CD4-positive, CD25-positive, alpha-beta regulatory T cell (primary cell): Measurements from ENCODE around the gene KCNQ1. TPM values are rescaled to one million over a fixed set of nuclear protein-coding genes. Genes with fewer than 3 reads are reported as not detected.

Experiments used
- ATAC-seq, 2 donors: fragments of 150-1000 bp; cut with Tn5 transposase; one replicate each; pipeline ENCODE4 v1.10.0; 2021; ENCODE audit warnings: low read depth in 2 of 2, moderate number of reproducible peaks in 2 of 2, moderate library complexity in 1 of 2
- DNase-seq, 3 donors: peaks; one replicate each; pipeline versions ENCODE4 v3.0.0 to v3.0.0-alpha.2; 2012 to 2022; ENCODE audit warnings: mixed read lengths in 1 of 3
- H3K27ac ChIP-seq: one replicate; pipeline ENCODE4 v1.7.0; 2013; ENCODE audit warnings: mild to moderate bottlenecking, low read length; ENCODE audit not compliant: insufficient read depth, poor library complexity, severe bottlenecking
- H3K27me3 ChIP-seq: one replicate; pipeline ENCODE4 v1.7.0; 2013; ENCODE audit warnings: low read length; ENCODE audit not compliant: control insufficient read depth, insufficient read depth
- H3K36me3 ChIP-seq: one replicate; pipeline ENCODE4 v1.7.0; 2013; ENCODE audit warnings: mild to moderate bottlenecking, low read length, moderate library complexity; ENCODE audit not compliant: control insufficient read depth, insufficient read depth
- H3K4me1 ChIP-seq: 2 replicates; pipeline ENCODE4 v1.7.0; 2013; ENCODE audit warnings: mild to moderate bottlenecking, low read length; ENCODE audit not compliant: insufficient read depth, control insufficient read depth, poor library complexity, severe bottlenecking
- H3K4me3 ChIP-seq: one replicate; pipeline ENCODE4 v1.7.0; 2013; ENCODE audit warnings: low read depth, mild to moderate bottlenecking, low read length, moderate library complexity
- H3K9me3 ChIP-seq, 2 experiments: 1 replicate in 1 of 2; 2 replicates in 1 of 2; pipeline ENCODE4 v1.7.0; 2013; ENCODE audit warnings: low read length in 2 of 2, mild to moderate bottlenecking in 1 of 2, moderate library complexity in 1 of 2; ENCODE audit not compliant: control insufficient read depth in 2 of 2
- H3K27ac Mint-ChIP-seq, 3 donors: one replicate each; pipeline ENCODE4 v1.8.0; 2020 to 2022; ENCODE audit warnings: mild to moderate bottlenecking in 3 of 3, mixed read lengths in 3 of 3, moderate library complexity in 2 of 3
- H3K27me3 Mint-ChIP-seq: one replicate; pipeline ENCODE4 v1.8.0; 2022; ENCODE audit warnings: mild to moderate bottlenecking, mixed read lengths
- H3K36me3 Mint-ChIP-seq: one replicate; pipeline ENCODE4 v1.8.0; 2020; ENCODE audit warnings: mixed read lengths
- H3K4me1 Mint-ChIP-seq, 4 donors: one replicate each; pipeline ENCODE4 v1.8.0; 2020 to 2022; ENCODE audit warnings: mixed read lengths in 4 of 4, mild to moderate bottlenecking in 1 of 4
- H3K4me3 Mint-ChIP-seq, 4 donors: one replicate each; pipeline ENCODE4 v1.8.0; 2020 to 2022; ENCODE audit warnings: mild to moderate bottlenecking in 4 of 4, mixed read lengths in 4 of 4, moderate library complexity in 3 of 4
- H3K9me3 Mint-ChIP-seq, 7 donors: one replicate each; pipeline ENCODE4 v1.8.0; 2020 to 2022; ENCODE audit warnings: mixed read lengths in 7 of 7, mild to moderate bottlenecking in 3 of 7, moderate library complexity in 2 of 7
- polyA plus RNA-seq, 4 donors: library from polyadenylated mRNA; unstranded; fragments of 300-500 nt; fragmentation: Illumina TruSeq; gene quantifications; one replicate each; pipeline ENCODE4 v1.2.3, GENCODE V29; 2021
- total RNA-seq: library from RNA; stranded (reverse); gene quantifications from one replicate; pipeline ENCODE4 v1.2.3, GENCODE V29; 2022

Gene KCNQ1
- total and polyA plus RNA-seq, 5 donors from 2014 or later: 5.5 to 13.4 (median 6.8) TPM

DNA sequence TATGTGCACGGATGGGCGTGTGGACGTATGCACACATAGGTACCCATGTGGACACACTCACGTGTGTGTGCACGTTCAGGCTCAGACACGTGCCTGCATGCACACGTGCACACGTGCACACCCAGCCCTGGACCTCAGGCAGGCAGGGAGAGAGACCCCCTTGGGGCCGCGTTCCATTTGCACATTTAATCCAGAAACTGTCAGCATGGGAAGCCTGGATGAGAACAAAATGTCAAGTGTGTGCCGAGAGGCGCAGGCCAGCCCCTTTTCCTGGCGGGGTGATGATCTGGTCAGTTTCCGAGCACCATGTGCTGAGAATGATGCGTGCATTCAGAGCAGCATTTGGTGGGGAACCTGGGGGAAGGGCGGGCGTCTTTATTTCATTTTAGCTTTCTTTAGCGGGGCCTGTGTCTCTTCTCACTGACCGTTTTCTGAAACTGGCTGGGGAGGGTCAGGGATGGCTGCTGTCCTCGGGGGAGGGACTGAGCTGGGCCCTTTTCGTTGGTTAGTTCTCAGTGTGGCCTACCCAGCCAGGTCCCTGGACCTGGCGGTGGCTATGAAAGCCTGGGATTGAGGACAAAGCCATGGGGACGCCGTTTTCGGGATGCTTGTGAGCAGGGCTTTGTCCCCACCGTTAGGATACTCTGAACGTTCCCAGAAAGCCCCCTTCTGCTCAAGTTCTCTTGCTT lies 96.3 kb downstream of the KCNQ1 start:
- H3K4me1 Mint-ChIP-seq: peaks cover 0 to 22% (median 2%) of the 10 kb centered on the region in 4 donors
- H3K4me3 ChIP-seq: no peak overlapping the region
- H3K27ac ChIP-seq: no peak overlapping the region
- H3K27me3 Mint-ChIP-seq: no peaks in the 10 kb centered on the region
- no peak for ATAC-seq
- no peaks in the 10 kb centered on the region for H3K27me3 ChIP-seq
- no peak overlapping the region for H3K4me3 Mint-ChIP-seq
- H3K9me3 ChIP-seq: no peaks in the 10 kb centered on the region
- H3K4me1 ChIP-seq: no peaks in the 10 kb centered on the region
- DNase-seq: no peak
- no peaks in the 10 kb centered on the region for H3K9me3 Mint-ChIP-seq
- H3K36me3 ChIP-seq: no peaks in the 10 kb centered on the region
- no peaks in the 10 kb centered on the region for H3K36me3 Mint-ChIP-seq
- no peak overlapping the region for H3K27ac Mint-ChIP-seq

DNA sequence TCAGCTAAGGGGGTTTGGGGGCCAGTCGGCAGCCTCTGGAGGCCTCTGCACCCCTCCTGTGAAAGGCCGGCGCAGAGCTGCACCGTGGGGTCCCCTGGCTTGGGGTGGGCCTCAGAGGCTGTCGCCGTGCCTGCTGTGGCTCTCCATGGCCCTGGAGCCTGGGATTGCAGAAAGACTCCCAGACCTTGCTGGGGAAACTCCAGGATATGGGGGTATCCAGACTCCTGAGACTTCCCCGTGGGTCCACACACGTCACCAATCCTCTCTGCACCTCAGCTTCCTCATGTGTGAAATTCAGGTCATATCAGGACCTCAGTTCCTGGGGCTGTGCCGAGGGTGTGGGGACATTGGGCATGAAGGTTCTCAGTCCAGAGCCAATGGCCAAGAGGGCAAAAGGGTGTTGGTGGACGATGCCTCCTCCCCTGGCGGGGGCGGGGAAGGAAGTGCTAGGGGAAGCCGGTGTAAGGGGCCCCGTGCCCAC lies 97.1 kb downstream of the KCNQ1 start:
- DNase-seq: no peak

GRCh38 chr11:2542406-2542805 lies 97.6 kb downstream of the KCNQ1 start:
- Histone ChIP-seq H3K4me1 (no peaks in the 10 kb centered on the region), H3K36me3 (no peaks in the 10 kb centered on the region), H3K27me3 (no peaks in the 10 kb centered on the region), H3K9me3 (no peaks in the 10 kb centered on the region), H3K4me3 (no peak overlapping the region), H3K27ac (no peak overlapping the region)
- Mint-ChIP-seq H3K4me3 (no peak overlapping the region), H3K4me1 (peaks cover 0 to 22% (median 4%) of the 10 kb centered on the region in 4 donors), H3K27ac (no peak overlapping the region), H3K9me3 (no peaks in the 10 kb centered on the region), H3K27me3 (peaks cover under 1% of the 10 kb centered on the region), H3K36me3 (no peaks in the 10 kb centered on the region)
- DNase-seq: no peak
- no peak for ATAC-seq

More for the DNA sequence above, 97.1 kb downstream of the KCNQ1 start:
- Mint-ChIP-seq H3K27ac (no peak overlapping the region), H3K4me3 (no peak overlapping the region), H3K27me3 (no peaks in the 10 kb centered on the region), H3K4me1 (peaks cover 0 to 22% (median 4%) of the 10 kb centered on the region in 4 donors), H3K9me3 (no peaks in the 10 kb centered on the region), H3K36me3 (no peaks in the 10 kb centered on the region)
- Histone ChIP-seq H3K27ac (no peak overlapping the region), H3K36me3 (no peaks in the 10 kb centered on the region), H3K9me3 (no peaks in the 10 kb centered on the region), H3K27me3 (no peaks in the 10 kb centered on the region), H3K4me1 (no peaks in the 10 kb centered on the region), H3K4me3 (no peak overlapping the region)
- ATAC-seq: no peak

- Histone ChIP-seq H3K4me1 (no peaks in the 10 kb centered on the region), H3K27ac (no peak overlapping the region), H3K27me3 (no peaks in the 10 kb centered on the region), H3K9me3 (no peaks in the 10 kb centered on the region), H3K4me3 (no peak overlapping the region), H3K36me3 (no peaks in the 10 kb centered on the region)
- no peak for ATAC-seq
- Mint-ChIP-seq H3K4me1 (peaks cover 0 to 26% (median 5%) of the 10 kb centered on the region in 4 donors), H3K36me3 (peaks cover 9% of the 10 kb centered on the region), H3K27me3 (peaks cover 4% of the 10 kb centered on the region), H3K9me3 (peaks cover 0 to 1% (median 0%) of the 10 kb centered on the region in 7 donors), H3K27ac (no peak overlapping the region), H3K4me3 (no peak overlapping the region)
- DNase-seq: no peak
Observed at GRCh38 chr11:2547806-2548205, 103.0 kb downstream of the KCNQ1 start.

DNA sequence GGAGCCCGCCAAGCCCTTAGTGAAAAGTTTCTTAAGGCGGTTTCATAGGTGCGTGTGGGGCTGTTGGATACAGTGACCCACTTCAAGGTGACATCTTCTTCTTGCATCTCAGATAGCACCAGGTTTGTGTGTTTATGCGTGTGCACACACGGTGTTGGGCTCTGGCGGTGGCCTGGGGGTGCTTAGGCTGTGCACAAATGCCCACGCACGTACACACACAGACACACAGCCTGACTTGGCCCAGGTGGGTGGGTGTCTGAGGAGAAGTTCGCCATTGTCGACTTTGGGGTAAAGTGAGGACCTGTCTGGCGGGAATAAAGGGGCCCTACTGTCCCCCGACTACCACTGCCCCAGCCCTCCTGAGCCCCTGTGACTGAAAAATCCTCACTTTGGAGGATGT lies 103.8 kb downstream of the KCNQ1 start:
- no peak overlapping the region for H3K4me3 Mint-ChIP-seq
- Histone ChIP-seq H3K36me3 (no peaks in the 10 kb centered on the region), H3K4me1 (no peaks in the 10 kb centered on the region), H3K27ac (no peak overlapping the region), H3K9me3 (no peaks in the 10 kb centered on the region), H3K4me3 (no peak overlapping the region), H3K27me3 (no peaks in the 10 kb centered on the region)
- H3K27ac Mint-ChIP-seq: no peak overlapping the region
- ATAC-seq: no peak
- peaks cover 4% of the 10 kb centered on the region for H3K27me3 Mint-ChIP-seq
- H3K4me1 Mint-ChIP-seq: peaks cover 0 to 28% (median 5%) of the 10 kb centered on the region in 4 donors
- H3K9me3 Mint-ChIP-seq: peaks cover 0 to 1% (median 0%) of the 10 kb centered on the region in 7 donors
- H3K36me3 Mint-ChIP-seq: peaks cover 9% of the 10 kb centered on the region
- no peak for DNase-seq

- ATAC-seq (no peak), DNase-seq (no peak)
- Mint-ChIP-seq H3K27me3 (peaks cover 4% of the 10 kb centered on the region), H3K36me3 (peaks cover 9% of the 10 kb centered on the region), H3K9me3 (peaks cover 0 to 1% (median 0%) of the 10 kb centered on the region in 7 donors), H3K27ac (no peak overlapping the region), H3K4me3 (no peak overlapping the region), H3K4me1 (peaks cover 0 to 27% (median 6%) of the 10 kb centered on the region in 4 donors)
- no peak overlapping the region for H3K4me3 ChIP-seq
- H3K9me3 ChIP-seq: no peaks in the 10 kb centered on the region
- no peak overlapping the region for H3K27ac ChIP-seq
- H3K27me3 ChIP-seq: no peaks in the 10 kb centered on the region
- no peaks in the 10 kb centered on the region for H3K4me1 ChIP-seq
- H3K36me3 ChIP-seq: no peaks in the 10 kb centered on the region
Observed at GRCh38 chr11:2549080-2549479, 104.3 kb downstream of the KCNQ1 start.

GRCh38 chr11:2549491-2549875 lies 104.7 kb downstream of the KCNQ1 start:
- peaks cover 0 to 1% (median 0%) of the 10 kb centered on the region in 7 donors for H3K9me3 Mint-ChIP-seq
- H3K36me3 Mint-ChIP-seq: peaks cover 9% of the 10 kb centered on the region
- no peak for DNase-seq
- no peak overlapping the region for H3K27ac Mint-ChIP-seq
- Histone ChIP-seq H3K27me3 (no peaks in the 10 kb centered on the region), H3K4me1 (no peaks in the 10 kb centered on the region), H3K36me3 (no peaks in the 10 kb centered on the region), H3K4me3 (no peak overlapping the region), H3K9me3 (no peaks in the 10 kb centered on the region), H3K27ac (no peak overlapping the region)
- peaks cover 4% of the 10 kb centered on the region for H3K27me3 Mint-ChIP-seq
- H3K4me3 Mint-ChIP-seq: no peak overlapping the region
- H3K4me1 Mint-ChIP-seq: peaks cover 0 to 27% (median 6%) of the 10 kb centered on the region in 4 donors
- no peak for ATAC-seq
